Immature natural killer cell (primary cell): ENCODE measurements around the gene LEAP2. TPM values are rescaled to one million over a fixed set of nuclear protein-coding genes. Genes with fewer than 3 reads are reported as not detected.
A peak's percentile ranks its signal among the peaks of the same experiment; 100 is the strongest.
"Not testable (repeated sequence)": the region's sequence is repeated elsewhere in the genome, so short reads cannot be mapped to it uniquely, and the experiment has no call there.

Source experiments
- DNase-seq, 3 donors: peaks; one replicate each; pipeline ENCODE4 v3.0.0; 2022; ENCODE audit warnings: mixed read lengths in 1 of 3
- H3K27ac Mint-ChIP-seq, 6 donors: one replicate each; pipeline ENCODE4 v1.8.0; 2020; ENCODE audit warnings: mixed read lengths in 6 of 6, mild to moderate bottlenecking in 5 of 6, inconsistent platforms in 4 of 6, moderate library complexity in 3 of 6
- H3K27me3 Mint-ChIP-seq, 3 donors: one replicate each; pipeline ENCODE4 v1.8.0; 2020 to 2021; ENCODE audit warnings: low read depth in 3 of 3, mild to moderate bottlenecking in 3 of 3, mixed read lengths in 3 of 3, moderate library complexity in 3 of 3, inconsistent platforms in 1 of 3
- H3K36me3 Mint-ChIP-seq, 3 donors: one replicate each; pipeline ENCODE4 v1.8.0; 2020; ENCODE audit warnings: mixed read lengths in 3 of 3, inconsistent platforms in 2 of 3, mild to moderate bottlenecking in 2 of 3
- H3K4me1 Mint-ChIP-seq, 2 donors: one replicate each; pipeline ENCODE4 v1.8.0; 2020; ENCODE audit warnings: inconsistent platforms in 2 of 2, mild to moderate bottlenecking in 2 of 2, mixed read lengths in 2 of 2, moderate library complexity in 1 of 2
- H3K4me3 Mint-ChIP-seq, 5 donors: one replicate each; pipeline ENCODE4 v1.8.0; 2020; ENCODE audit warnings: mild to moderate bottlenecking in 5 of 5, mixed read lengths in 5 of 5, inconsistent platforms in 3 of 5, moderate library complexity in 3 of 5
- H3K9me3 Mint-ChIP-seq, 6 donors: one replicate each; pipeline ENCODE4 v1.8.0; 2020; ENCODE audit warnings: mild to moderate bottlenecking in 6 of 6, mixed read lengths in 6 of 6, inconsistent platforms in 4 of 6, moderate library complexity in 3 of 6
- polyA plus RNA-seq, 3 donors: library from polyadenylated mRNA; unstranded; fragments of 300-500 nt; fragmentation: Illumina TruSeq; gene quantifications; one replicate each; pipeline ENCODE4 v1.2.3, GENCODE V29; 2021

Gene LEAP2
- polyA plus RNA-seq, 3 donors from 2014 or later = 0.50 to 2.0 (median 0.54) TPM

DNA sequence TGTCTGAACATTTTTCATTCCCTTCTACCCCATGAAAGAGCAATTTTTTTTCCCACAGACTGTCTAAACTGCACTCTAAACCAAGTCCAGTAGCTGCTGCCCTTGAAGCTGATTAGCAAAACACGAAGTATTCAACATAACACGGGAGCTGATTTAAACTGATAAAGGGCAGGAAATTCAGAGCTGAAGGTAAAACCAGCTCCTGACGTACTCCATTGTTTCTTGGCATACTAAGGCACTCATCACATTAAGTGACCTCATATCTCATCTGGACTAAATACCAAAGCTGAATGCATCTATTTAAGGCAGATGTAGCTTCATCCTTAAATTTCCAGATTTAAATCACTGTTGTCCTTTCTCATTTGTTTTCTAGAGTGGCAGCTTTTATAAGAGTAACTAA lies 19.2 kb upstream of the LEAP2 start:
- no peak for DNase-seq
- no peaks in the 10 kb centered on the region for H3K9me3 Mint-ChIP-seq
- H3K4me3 Mint-ChIP-seq = no peak overlapping the region
- no peak overlapping the region for H3K27ac Mint-ChIP-seq
- peaks cover 3 to 7% (median 5%) of the 10 kb centered on the region in 3 donors for H3K27me3 Mint-ChIP-seq
- H3K36me3 Mint-ChIP-seq = no peaks in the 10 kb centered on the region
- no peaks in the 10 kb centered on the region for H3K4me1 Mint-ChIP-seq

- not testable (repeated sequence) for H3K4me1 Mint-ChIP-seq, H3K36me3 Mint-ChIP-seq, DNase-seq, H3K27me3 Mint-ChIP-seq, H3K4me3 Mint-ChIP-seq, H3K9me3 Mint-ChIP-seq, H3K27ac Mint-ChIP-seq
Observed at GRCh38 chr5:132854992-132855391, 18.5 kb upstream of the LEAP2 start.

GRCh38 chr5:132856011-132856410 lies 17.5 kb upstream of the LEAP2 start:
- Mint-ChIP-seq H3K9me3 (no peaks in the 10 kb centered on the region), H3K27ac (no peak overlapping the region), H3K27me3 (peaks cover 3 to 10% (median 7%) of the 10 kb centered on the region in 3 donors), H3K4me1 (no peaks in the 10 kb centered on the region), H3K36me3 (no peaks in the 10 kb centered on the region), H3K4me3 (no peak overlapping the region)
- DNase-seq = no peak

DNA sequence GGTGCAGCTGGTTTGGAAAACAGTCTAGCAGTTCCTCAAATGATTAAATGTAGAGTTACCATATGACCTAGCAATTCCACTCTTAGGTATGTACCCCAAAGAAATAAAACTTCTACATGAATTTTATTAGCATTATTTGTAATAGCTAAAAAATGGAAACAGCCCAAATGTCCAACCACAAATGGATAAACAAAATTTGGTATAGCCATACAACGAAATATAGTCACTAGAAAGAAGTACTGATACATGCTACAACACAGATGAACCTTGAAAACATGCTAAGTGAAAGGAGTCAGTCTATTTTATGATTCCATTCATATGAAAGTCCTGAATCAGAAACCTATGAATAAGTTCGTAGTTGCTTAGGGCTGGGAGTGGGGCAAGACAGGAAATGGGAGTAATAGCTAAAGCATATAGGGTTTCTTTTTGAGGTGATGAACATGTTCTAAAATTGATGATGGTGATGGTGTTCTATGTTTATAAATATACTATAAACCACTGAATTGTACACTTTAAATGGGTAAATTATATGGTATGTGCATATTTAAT lies 13.5 kb upstream of the LEAP2 start:
- H3K4me1 Mint-ChIP-seq = no peaks in the 10 kb centered on the region
- no peaks in the 10 kb centered on the region for H3K9me3 Mint-ChIP-seq
- no peak for DNase-seq
- H3K4me3 Mint-ChIP-seq = no peak overlapping the region
- H3K27ac Mint-ChIP-seq = no peak overlapping the region
- H3K27me3 Mint-ChIP-seq = peaks cover 5 to 10% (median 7%) of the 10 kb centered on the region in 3 donors
- H3K36me3 Mint-ChIP-seq = no peaks in the 10 kb centered on the region

DNA sequence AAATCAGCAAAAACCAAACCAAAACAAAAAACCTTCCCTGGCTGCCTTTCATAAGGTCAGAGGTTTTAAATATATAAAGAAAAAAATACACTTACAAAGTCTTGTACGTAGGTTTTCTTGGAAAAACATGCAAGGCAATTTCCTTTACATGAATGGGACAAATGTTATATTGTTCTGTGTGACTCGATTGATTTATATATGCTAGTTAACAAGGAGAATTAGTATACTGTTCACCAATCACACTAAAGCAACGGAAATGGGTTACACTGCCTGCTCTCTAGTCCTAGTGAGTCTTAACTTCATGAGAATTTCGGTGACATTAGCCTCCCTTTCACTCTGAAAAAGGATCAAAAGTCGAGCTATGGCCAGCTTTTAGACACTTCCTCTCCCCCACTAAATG lies 12.7 kb upstream of the LEAP2 start:
- H3K36me3 Mint-ChIP-seq = no peaks in the 10 kb centered on the region
- no peaks in the 10 kb centered on the region for H3K9me3 Mint-ChIP-seq
- H3K27me3 Mint-ChIP-seq = peaks cover 7% of the 10 kb centered on the region in 3 donors
- no peak overlapping the region for H3K27ac Mint-ChIP-seq
- peaks cover 6 to 7% of the 10 kb centered on the region in 2 donors for H3K4me1 Mint-ChIP-seq
- no peak for DNase-seq
- no peak overlapping the region for H3K4me3 Mint-ChIP-seq

- DNase-seq = no peak
- peak overlapping the region; percentile 99 to 100 (median 100) for H3K27ac Mint-ChIP-seq
- peaks cover 3 to 13% (median 12%) of the 10 kb centered on the region in 3 donors for H3K27me3 Mint-ChIP-seq
- no peaks in the 10 kb centered on the region for H3K36me3 Mint-ChIP-seq
- peak overlapping the region; percentile 98 to 100 (median 99) for H3K4me3 Mint-ChIP-seq
- H3K4me1 Mint-ChIP-seq = peaks cover 23 to 36% of the 10 kb centered on the region in 2 donors
- no peaks in the 10 kb centered on the region for H3K9me3 Mint-ChIP-seq
Observed at GRCh38 chr5:132865668-132866341, 7.7 kb upstream of the LEAP2 start.

DNA sequence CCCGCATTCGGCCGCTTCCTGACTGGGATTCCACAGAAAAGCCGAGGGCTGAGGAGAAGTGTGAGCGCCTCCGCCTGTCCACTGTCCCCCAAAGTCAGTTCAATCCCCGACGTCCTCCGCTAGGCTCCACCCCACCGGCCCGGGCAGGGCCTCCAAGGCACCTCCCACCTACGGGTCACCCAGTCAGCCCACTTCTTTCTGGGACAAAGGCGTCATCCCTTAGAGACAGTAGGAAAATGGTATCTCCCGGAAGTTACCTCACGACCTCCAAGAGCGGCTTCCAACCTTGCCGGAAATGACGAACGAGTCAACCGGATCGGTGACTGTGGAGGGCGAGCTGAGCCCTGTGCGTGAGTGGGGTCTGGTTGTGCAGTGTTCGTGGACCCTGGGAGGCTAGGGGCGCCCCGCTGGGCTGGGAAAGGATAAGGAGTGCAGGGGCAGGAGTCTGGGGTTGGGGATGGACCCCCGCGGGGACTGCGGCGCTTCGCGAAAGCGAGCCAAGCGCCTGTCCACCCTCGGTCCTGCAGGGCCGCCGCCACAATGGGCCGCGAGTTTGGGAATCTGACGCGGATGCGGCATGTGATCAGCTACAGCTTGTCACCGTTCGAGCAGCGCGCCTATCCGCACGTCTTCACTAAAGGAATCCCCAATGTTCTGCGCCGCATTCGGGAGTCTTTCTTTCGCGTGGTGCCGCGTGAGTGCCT lies 7.0 kb upstream of the LEAP2 start, which contains the start of the genes GDF9 and UQCRQ:
Gene GDF9, minus strand, starts transcription at position 128 of the 704 bp plus-strand sequence. CDS start 1,936 bp downstream, outside the sequence.
Gene UQCRQ, plus strand, starts transcription at position 301 of the 704 bp plus-strand sequence. Its CDS starts 240 bp downstream, at position 541.
- Mint-ChIP-seq H3K27ac (peak within 1 kb of the TSS; percentile 99 to 100 (median 100)), H3K9me3 (no peaks in the 10 kb centered on the region), H3K4me1 (peaks cover 23 to 36% of the 10 kb centered on the region in 2 donors), H3K36me3 (no peaks in the 10 kb centered on the region), H3K27me3 (peaks cover 3 to 15% (median 13%) of the 10 kb centered on the region in 3 donors), H3K4me3 (peak within 1 kb of the TSS; percentile 98 to 100 (median 99))
- peak; percentile 96 to 97 (median 97) for DNase-seq

DNA sequence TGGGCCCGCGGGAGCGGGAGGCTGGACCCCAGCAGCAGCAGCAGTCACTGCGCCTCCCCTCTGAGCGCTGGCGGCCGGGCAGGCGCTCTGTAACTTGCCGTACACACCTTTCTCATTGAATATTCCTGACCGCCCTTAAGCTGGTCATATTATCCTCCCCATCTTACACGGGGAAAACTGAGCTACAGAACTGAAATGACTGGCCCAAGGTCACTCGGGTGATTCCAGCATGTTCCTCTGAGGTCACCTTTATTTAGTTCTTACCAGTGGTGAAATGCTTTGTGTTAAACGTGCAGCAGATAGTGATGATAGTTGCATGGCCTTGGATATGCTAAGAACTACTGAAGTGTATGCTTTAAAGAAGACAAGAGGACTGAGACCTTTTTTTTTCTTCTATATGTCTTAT lies 6.4 kb upstream of the LEAP2 start:
- peaks cover 3 to 15% (median 13%) of the 10 kb centered on the region in 3 donors for H3K27me3 Mint-ChIP-seq
- H3K36me3 Mint-ChIP-seq = no peaks in the 10 kb centered on the region
- no peak for DNase-seq
- no peaks in the 10 kb centered on the region for H3K9me3 Mint-ChIP-seq
- H3K4me3 Mint-ChIP-seq = peak overlapping the region; percentile 98 to 100 (median 99)
- peak overlapping the region; percentile 99 to 100 (median 100) for H3K27ac Mint-ChIP-seq
- H3K4me1 Mint-ChIP-seq = peaks cover 23 to 36% of the 10 kb centered on the region in 2 donors

DNA sequence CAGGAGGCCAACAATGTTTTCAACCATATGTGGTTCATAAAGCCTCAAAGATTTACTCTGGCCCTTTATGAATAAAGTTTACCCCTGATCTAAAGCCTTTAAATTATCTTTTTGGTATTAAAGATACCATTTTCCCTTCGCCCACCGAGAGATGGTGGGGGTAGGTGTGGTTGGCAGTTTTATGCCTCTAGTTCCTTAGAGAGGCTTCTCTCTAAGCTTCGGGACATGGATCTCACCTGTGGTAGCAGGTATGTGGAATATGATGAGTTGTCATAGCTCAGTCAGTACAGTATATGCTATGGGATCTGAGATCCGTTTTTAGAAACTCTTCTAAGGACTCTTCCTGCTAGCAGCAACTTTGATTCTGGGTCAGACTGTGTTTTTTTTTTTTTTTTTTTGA lies 4.7 kb upstream of the LEAP2 start:
- DNase-seq = no peak
- Mint-ChIP-seq H3K4me1 (peaks cover 23 to 36% of the 10 kb centered on the region in 2 donors), H3K27me3 (peaks cover 4 to 15% (median 13%) of the 10 kb centered on the region in 3 donors), H3K9me3 (no peaks in the 10 kb centered on the region), H3K4me3 (peak overlapping the region in 4 of 5 donors; percentile 18 to 100 (median 47)), H3K27ac (peak overlapping the region; percentile 53 to 100 (median 99)), H3K36me3 (peaks cover 0 to 4% (median 0%) of the 10 kb centered on the region in 3 donors)

DNA sequence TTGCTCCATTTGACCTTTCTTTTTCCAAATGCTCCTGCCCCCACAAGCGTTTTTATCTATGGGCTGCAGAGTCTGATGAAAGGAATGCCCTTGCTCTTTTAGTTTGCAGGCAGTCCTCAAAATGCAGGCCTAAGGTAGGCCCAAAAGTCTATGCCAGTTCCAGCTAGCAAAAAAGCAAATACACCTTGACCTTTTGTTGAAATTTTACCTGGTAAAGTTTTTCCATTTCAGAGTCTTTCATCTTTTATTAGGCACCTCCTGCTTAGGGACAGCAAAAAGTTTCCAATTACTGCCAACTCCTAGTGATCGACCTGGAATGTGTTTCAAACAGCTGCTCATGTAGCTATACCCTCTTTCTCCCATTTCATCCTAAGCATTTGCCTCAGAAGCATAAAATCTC lies 2.7 kb upstream of the LEAP2 start:
- DNase-seq = no peak
- Mint-ChIP-seq H3K4me1 (peaks cover 16 to 29% of the 10 kb centered on the region in 2 donors), H3K9me3 (no peaks in the 10 kb centered on the region), H3K27ac (peak overlapping the region in 3 of 6 donors; percentile 11 to 45 (median 15)), H3K4me3 (no peak overlapping the region), H3K27me3 (peaks cover 4 to 13% (median 11%) of the 10 kb centered on the region in 3 donors), H3K36me3 (peaks cover 0 to 4% (median 0%) of the 10 kb centered on the region in 3 donors)

DNA sequence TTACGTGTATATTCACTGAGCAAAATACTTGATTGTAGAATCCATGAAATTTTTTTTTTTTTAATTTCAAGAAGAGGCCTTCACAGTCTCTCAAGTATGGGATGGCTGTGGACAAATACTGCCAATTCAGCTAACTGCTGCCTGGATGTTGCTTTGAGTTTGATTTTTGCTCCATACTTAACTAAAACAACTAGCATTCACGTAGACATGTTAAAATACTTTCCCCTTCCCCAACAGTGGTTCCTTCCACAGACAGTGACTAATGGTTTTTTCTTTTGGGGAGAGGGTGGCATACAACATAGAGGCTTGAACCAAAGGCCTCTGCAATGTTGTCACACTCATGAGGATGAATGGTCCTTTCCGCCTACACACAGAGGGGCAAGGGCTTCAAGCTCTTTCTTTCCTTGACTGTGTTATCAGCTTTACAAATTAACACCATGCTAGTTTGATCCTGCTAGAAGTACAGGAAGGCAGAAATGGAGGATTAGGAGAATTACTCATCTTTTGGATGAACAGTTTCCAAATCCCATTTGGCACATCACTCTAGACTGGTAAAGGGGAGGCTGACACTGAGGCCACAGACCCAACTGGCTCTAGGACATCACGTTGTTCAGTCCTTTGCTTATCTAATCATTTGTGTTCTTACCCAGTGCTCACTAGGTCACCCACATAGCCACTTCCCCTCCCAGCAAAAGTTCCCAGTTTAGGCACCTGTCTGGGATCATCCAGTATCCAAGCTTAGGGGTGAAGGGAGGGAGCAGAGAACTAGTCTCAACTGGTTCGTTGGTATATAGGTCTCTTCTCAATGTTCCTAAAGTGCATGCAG lies 1.8 kb upstream of the LEAP2 start:
- peaks cover 9 to 20% of the 10 kb centered on the region in 2 donors for H3K4me1 Mint-ChIP-seq
- DNase-seq = no peak
- peaks cover 1 to 7% (median 4%) of the 10 kb centered on the region in 3 donors for H3K27me3 Mint-ChIP-seq
- H3K27ac Mint-ChIP-seq = peak overlapping the region in 2 of 6 donors; percentile 22 to 55
- peaks cover 0 to 4% (median 0%) of the 10 kb centered on the region in 3 donors for H3K36me3 Mint-ChIP-seq
- no peaks in the 10 kb centered on the region for H3K9me3 Mint-ChIP-seq
- H3K4me3 Mint-ChIP-seq = no peak overlapping the region

- no peak overlapping the region for H3K4me3 Mint-ChIP-seq
- peaks cover 0 to 11% of the 10 kb centered on the region in 2 donors for H3K4me1 Mint-ChIP-seq
- peak overlapping the region in 1 of 6 donors; percentile 84 for H3K27ac Mint-ChIP-seq
- no peak for DNase-seq
- H3K36me3 Mint-ChIP-seq = peaks cover 0 to 4% (median 0%) of the 10 kb centered on the region in 3 donors
- peaks cover 1 to 4% (median 3%) of the 10 kb centered on the region in 3 donors for H3K27me3 Mint-ChIP-seq
- no peaks in the 10 kb centered on the region for H3K9me3 Mint-ChIP-seq
Observed at GRCh38 chr5:132872788-132873118, 715 bp upstream of the LEAP2 start.

DNA sequence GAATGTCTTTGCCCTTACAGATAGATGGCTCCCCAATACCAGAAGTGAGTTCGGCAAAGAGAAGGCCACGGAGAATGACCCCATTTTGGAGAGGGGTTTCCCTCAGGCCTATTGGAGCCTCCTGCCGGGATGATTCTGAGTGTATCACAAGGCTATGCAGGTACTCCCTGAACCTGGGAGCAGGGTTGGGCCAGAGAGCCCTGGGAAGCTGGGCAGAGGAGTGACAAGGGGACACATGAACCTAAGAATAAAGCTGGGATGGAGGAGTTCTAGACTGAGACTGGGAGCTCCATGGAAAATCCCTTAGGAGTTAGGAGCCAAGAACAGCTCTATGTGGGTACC lies 433 bp downstream of the LEAP2 start:
- peaks cover 0 to 1% of the 10 kb centered on the region in 2 donors for H3K4me1 Mint-ChIP-seq
- peaks cover 0 to 7% (median 7%) of the 10 kb centered on the region in 3 donors for H3K36me3 Mint-ChIP-seq
- no peaks in the 10 kb centered on the region for H3K9me3 Mint-ChIP-seq
- H3K27me3 Mint-ChIP-seq = peaks cover 1 to 4% (median 3%) of the 10 kb centered on the region in 3 donors
- no peak for DNase-seq
- H3K4me3 Mint-ChIP-seq = no peak overlapping the region
- H3K27ac Mint-ChIP-seq = peak overlapping the region in 2 of 6 donors; percentile 20 to 22
